Endothelial cell of umbilical vein (primary cell): ENCODE measurements around the gene ANO7. TPM values are rescaled to one million over a fixed set of nuclear protein-coding genes. Genes with fewer than 3 reads are reported as not detected.

Experiments used
- BruUV-seq: library from RNA; stranded (reverse); fragments of 400-500 nt; replicated peaks from 2 replicates; lab custom pipeline; 2021; lab: Mats Ljungman, UMichigan
- CTCF ChIA-PET: fragments of 300-600, 350-600 bp; sonication (Branson Sonifier 250); formaldehyde crosslinking; loops from one replicate; lab custom pipeline; 2021; ENCODE audit warnings: antibody characterized with exemption, inconsistent platforms; lab: Charles Lee
- POLR2A ChIA-PET: fragments of 300-600, 350-600 bp; sonication (Branson Sonifier 250); formaldehyde crosslinking; loops from one replicate; lab custom pipeline; 2021; ENCODE audit warnings: antibody characterized with exemption, inconsistent platforms; lab: Charles Lee
- DNase-seq: peaks from one replicate; pipeline ENCODE4 v3.0.0-alpha.2; 2011; ENCODE audit warnings: low read depth, low spot score
- FAIRE-seq: peaks from 2 replicates; lab custom pipeline; 2011; peaks lifted over from hg19 to GRCh38; lab: Jason Lieb, UNC
- H2AFZ ChIP-seq: 2 replicates; pipeline ENCODE4 v1.6.0; 2012; ENCODE audit warnings: low read depth, low read length, control low read depth, inconsistent platforms
- H3K27ac ChIP-seq: 2 replicates; pipeline ENCODE4 v1.5.1; 2011; ENCODE audit warnings: low read depth, mild to moderate bottlenecking, control low read depth, low read length, moderate library complexity; ENCODE audit not compliant: insufficient read depth
- H3K27me3 ChIP-seq, 2 experiments: 2 replicates each; pipeline versions ENCODE4 v1.6.0 to v1.6.1; 2011; ENCODE audit warnings: low read length in 2 of 2, mixed read lengths in 1 of 2; ENCODE audit not compliant: control insufficient read depth in 2 of 2, insufficient read depth in 2 of 2
- H3K36me3 ChIP-seq, 2 experiments: 2 replicates in 1 of 2; 3 replicates in 1 of 2; pipeline ENCODE4 v1.5.1; 2011; ENCODE audit warnings: low read length in 2 of 2, mild to moderate bottlenecking in 1 of 2, moderate library complexity in 1 of 2; ENCODE audit not compliant: control insufficient read depth in 2 of 2, insufficient read depth in 2 of 2; ENCODE audit errors: extremely low read depth in 1 of 2
- H3K4me1 ChIP-seq: 3 replicates; pipeline ENCODE4 v1.5.1; 2011; ENCODE audit warnings: mild to moderate bottlenecking, low read length; ENCODE audit not compliant: control insufficient read depth, insufficient read depth; ENCODE audit errors: extremely low read depth
- H3K4me2 ChIP-seq: 2 replicates; pipeline ENCODE4 v1.6.1; 2011; ENCODE audit warnings: low read length, control low read depth, mixed read lengths; ENCODE audit not compliant: insufficient read depth
- H3K4me3 ChIP-seq, 3 experiments: fragments of 200-600 bp in 1 of 3; sonication (generic), shearing (Covaris generic) in 1 of 3; replicated peaks in 1 of 3; 2 replicates each; pipeline ENCODE4 v1.5.1; 2011 to 2016; ENCODE audit warnings: control low read depth in 3 of 3, low read length in 3 of 3, mild to moderate bottlenecking in 2 of 3, inconsistent platforms in 1 of 3, low read depth in 1 of 3, moderate library complexity in 1 of 3; ENCODE audit not compliant: insufficient read depth in 1 of 3
- H3K79me2 ChIP-seq: 2 replicates; pipeline ENCODE4 v1.6.0; 2012; ENCODE audit warnings: low read length, inconsistent platforms; ENCODE audit not compliant: control insufficient read depth, insufficient read depth
- H3K9ac ChIP-seq: replicated peaks from 2 replicates; pipeline ENCODE3; 2011; ENCODE audit warnings: low read length, control low read depth; ENCODE audit not compliant: insufficient read depth; ENCODE audit errors: extremely low read depth
- H3K9me1 ChIP-seq: replicated peaks from 3 replicates; pipeline ENCODE4 v1.6.0; 2011; ENCODE audit warnings: mild to moderate bottlenecking, low read length; ENCODE audit not compliant: control insufficient read depth, insufficient read depth; ENCODE audit errors: extremely low read depth
- H3K9me3 ChIP-seq: replicated peaks from 2 replicates; pipeline ENCODE4 v1.5.1; 2012; ENCODE audit warnings: low read length, inconsistent platforms; ENCODE audit not compliant: control insufficient read depth, insufficient read depth
- H4K20me1 ChIP-seq: replicated peaks from 2 replicates; pipeline ENCODE3; 2011; ENCODE audit warnings: mild to moderate bottlenecking, low read length; ENCODE audit not compliant: control insufficient read depth, insufficient read depth; ENCODE audit errors: extremely low read depth
- EZH2 ChIP-seq: IDR thresholded peaks from 2 replicates; pipeline ENCODE4 v1.6.1; 2012; ENCODE audit warnings: borderline replicate concordance, low read depth, mild to moderate bottlenecking, moderate library complexity, low read length, inconsistent platforms; ENCODE audit not compliant: severe bottlenecking
- FOS ChIP-seq: IDR thresholded peaks from 2 replicates; pipeline ENCODE4 v1.6.1; 2011; ENCODE audit warnings: mild to moderate bottlenecking, low read length, moderate library complexity, borderline replicate concordance; ENCODE audit not compliant: insufficient read depth
- GATA2 ChIP-seq: IDR thresholded peaks from 2 replicates; pipeline ENCODE4 v1.7.0; 2011; ENCODE audit warnings: low read depth, mild to moderate bottlenecking, moderate library complexity, mixed read lengths, low read length; ENCODE audit not compliant: insufficient read length, insufficient read depth
- JUN ChIP-seq: IDR thresholded peaks from 2 replicates; pipeline ENCODE4 v1.6.1; 2011; ENCODE audit warnings: borderline replicate concordance, low read depth; ENCODE audit not compliant: insufficient read length, insufficient read depth
- MYC ChIP-seq: IDR thresholded peaks from one replicate; pipeline ENCODE4 v1.6.1; 2011; ENCODE audit warnings: mild to moderate bottlenecking, low read depth, low read length
- POLR2A ChIP-seq: IDR thresholded peaks from 2 replicates; pipeline ENCODE4 v1.6.1; 2012; ENCODE audit warnings: low read depth, mild to moderate bottlenecking, control low read depth, low read length
- POLR2AphosphoS5 ChIP-seq: IDR thresholded peaks from 2 replicates; pipeline ENCODE4 v1.6.1; 2012; ENCODE audit warnings: low read depth, mild to moderate bottlenecking, control low read depth, low read length, moderate library complexity; ENCODE audit not compliant: insufficient read depth
- dilution Hi-C: fragments of 300-500 bp; cut with MboI; formaldehyde crosslinking; loops from one replicate; pipeline ENCODE4 v1.15.0; 2019; ENCODE audit warnings: low sequenced_read_pairs; ENCODE audit not compliant: extremely low pct_ligation_motif_present
- intact Hi-C: fragments of 100-400 bp; cut with micrococcal nuclease; formaldehyde crosslinking; loops from one replicate; pipeline ENCODE4 v1.10.0; 2022
- polyA plus RNA-seq, 4 experiments: library from polyadenylated mRNA; depleted of rRNA in 3 of 4; stranded (reverse) in 3 of 4; unstranded in 1 of 4; fragments of >200 nt; gene quantifications; 2 replicates each; pipeline versions ENCODE4 v1.2.1 to v1.2.3, GENCODE V29; 2011 to 2012; ENCODE audit warnings: missing spikeins in 1 of 4
- total RNA-seq: library from RNA; stranded (reverse); gene quantifications from 2 replicates; pipeline ENCODE4 v1.2.3, GENCODE V29; 2021
- TF ChIP-seq, protein P1 (sequence below), 2 donors: IDR thresholded peaks; 1 replicate in 1 of 2; 2 replicates in 1 of 2; pipeline ENCODE4 v1.5.1; 2011; ENCODE audit warnings: low read length in 2 of 2, mild to moderate bottlenecking in 2 of 2, moderate library complexity in 2 of 2, control low read depth in 1 of 2, inconsistent platforms in 1 of 2, low read depth in 1 of 2; ENCODE audit not compliant: insufficient read depth in 1 of 2; ENCODE audit errors: extremely low read depth in 1 of 2
- TF ChIP-seq, protein P2 (sequence below): IDR thresholded peaks from 2 replicates; pipeline ENCODE4 v1.6.1; 2011; ENCODE audit not compliant: insufficient read depth, insufficient read length

Gene ANO7
- total and polyA plus RNA-seq, 2 donors (not counting 3 experiments of a cell fraction or from before 2014, with no cell fraction given) = 0.81 to 2.5 TPM

DNA sequence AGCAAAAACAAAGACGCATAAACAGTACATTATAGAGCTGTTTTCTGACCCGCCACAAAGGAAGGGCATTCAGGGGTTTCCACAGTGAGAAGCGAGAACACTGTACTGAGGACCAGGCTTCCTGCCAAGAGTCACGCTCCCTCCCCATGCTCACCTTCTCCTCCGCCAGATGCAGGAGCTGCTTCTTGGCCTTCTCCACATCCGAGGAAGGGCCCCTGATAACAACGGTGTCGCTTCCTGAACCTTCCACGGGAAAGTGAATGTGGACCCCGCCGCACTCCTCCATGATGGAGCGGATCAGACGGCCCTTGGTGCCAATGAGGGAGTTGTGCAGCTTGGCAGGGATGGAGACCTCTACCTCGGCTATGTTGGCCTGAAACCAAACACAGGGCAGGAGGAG lies 53.8 kb downstream of the ANO7 start:
- Histone ChIP-seq H3K79me2 (peaks cover 14% of the 10 kb centered on the region), H3K4me1 (no peaks in the 10 kb centered on the region), H3K4me2 (no peak overlapping the region), H3K4me3 (no peak overlapping the region), H3K9me1 (no peaks in the 10 kb centered on the region), H3K9ac (no peak overlapping the region), H2AFZ (no peak overlapping the region), H3K36me3 (peaks cover 39 to 76% of the 10 kb centered on the region in 2 experiments), H4K20me1 (no peaks in the 10 kb centered on the region), H3K27ac (no peak overlapping the region), H3K27me3 (no peaks in the 10 kb centered on the region), H3K9me3 (no peaks in the 10 kb centered on the region)
- intact Hi-C loops = no loop called here
- BruUV-seq = no TSS peak
- dilution Hi-C loops = no loop called here
- POLR2A ChIA-PET = no interaction called here
- TF ChIP-seq JUN (no peak), POLR2AphosphoS5 (no peak), MYC (no peak), FOS (no peak), POLR2A (no peak), GATA2 (no peak), EZH2 (no peak)
- TF ChIP-seq, protein P1, sequence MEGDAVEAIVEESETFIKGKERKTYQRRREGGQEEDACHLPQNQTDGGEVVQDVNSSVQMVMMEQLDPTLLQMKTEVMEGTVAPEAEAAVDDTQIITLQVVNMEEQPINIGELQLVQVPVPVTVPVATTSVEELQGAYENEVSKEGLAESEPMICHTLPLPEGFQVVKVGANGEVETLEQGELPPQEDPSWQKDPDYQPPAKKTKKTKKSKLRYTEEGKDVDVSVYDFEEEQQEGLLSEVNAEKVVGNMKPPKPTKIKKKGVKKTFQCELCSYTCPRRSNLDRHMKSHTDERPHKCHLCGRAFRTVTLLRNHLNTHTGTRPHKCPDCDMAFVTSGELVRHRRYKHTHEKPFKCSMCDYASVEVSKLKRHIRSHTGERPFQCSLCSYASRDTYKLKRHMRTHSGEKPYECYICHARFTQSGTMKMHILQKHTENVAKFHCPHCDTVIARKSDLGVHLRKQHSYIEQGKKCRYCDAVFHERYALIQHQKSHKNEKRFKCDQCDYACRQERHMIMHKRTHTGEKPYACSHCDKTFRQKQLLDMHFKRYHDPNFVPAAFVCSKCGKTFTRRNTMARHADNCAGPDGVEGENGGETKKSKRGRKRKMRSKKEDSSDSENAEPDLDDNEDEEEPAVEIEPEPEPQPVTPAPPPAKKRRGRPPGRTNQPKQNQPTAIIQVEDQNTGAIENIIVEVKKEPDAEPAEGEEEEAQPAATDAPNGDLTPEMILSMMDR (IDR thresholded peaks at IDR 0.05; ENCODE audit: extremely low read depth in 1 of 2, insufficient read depth in 1 of 2, low read depth in 1 of 2, low read length in 2 of 2) = no peak
- TF ChIP-seq, protein P2, sequence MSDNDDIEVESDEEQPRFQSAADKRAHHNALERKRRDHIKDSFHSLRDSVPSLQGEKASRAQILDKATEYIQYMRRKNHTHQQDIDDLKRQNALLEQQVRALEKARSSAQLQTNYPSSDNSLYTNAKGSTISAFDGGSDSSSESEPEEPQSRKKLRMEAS = no peak
- DNase-seq (no peak), FAIRE-seq (no peak)
- CTCF ChIA-PET = no interaction called here
